ENCODE measurements around the gene CYLD.

The CYLD gene

DNA sequence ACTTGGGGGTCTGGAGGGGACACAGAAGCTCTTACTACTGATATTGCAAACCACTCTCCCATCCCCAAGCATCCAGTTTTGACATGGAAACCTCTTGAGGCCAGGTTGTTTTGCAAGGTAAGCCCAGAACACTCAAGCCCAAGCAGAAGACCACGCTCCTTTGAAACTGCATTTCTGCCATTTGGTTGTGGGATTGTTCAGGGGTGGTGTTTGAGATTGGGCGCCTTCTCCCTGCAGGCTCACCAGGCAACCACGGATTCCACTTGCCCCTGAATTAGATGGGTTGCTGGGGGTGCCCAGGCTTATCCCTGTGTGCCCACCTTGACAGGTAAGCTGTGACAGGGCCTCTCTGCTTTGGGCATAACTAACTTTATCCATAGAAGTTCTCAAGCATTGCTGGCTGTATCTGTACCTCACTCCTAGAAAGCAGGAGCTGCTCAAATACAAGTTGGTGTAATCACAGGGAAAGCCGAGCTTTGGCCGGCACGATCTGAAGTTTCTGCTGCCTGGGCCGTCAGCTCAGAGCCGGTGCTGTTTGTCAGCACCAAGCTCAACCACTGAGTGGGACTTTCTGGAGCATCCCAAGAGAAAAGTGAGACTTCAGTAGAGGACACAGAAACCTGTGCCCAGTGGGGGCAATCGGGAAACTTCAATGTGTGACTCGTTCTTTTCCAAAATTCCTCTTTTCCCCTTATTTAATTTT lies 93.6 kb downstream of the CYLD start:
- no peaks in the 10 kb centered on the region for H3K36me3 ChIP-seq (replicated peaks)
- no peaks in the 10 kb centered on the region for H3K27me3 ChIP-seq (replicated peaks)
- no peak overlapping the region for H3K4me3 ChIP-seq (ENCODE audit: low read depth, low read length)
- in situ Hi-C loops (cut with HindIII; ENCODE audit: low pct_ligation_motif_present, low sequenced_read_pairs), result no loop called here
- H3K27ac ChIP-seq, result no peak overlapping the region
- no peak for DNase-seq
- no peak for TF ChIP-seq CTCF (IDR thresholded peaks at IDR 0.05; ENCODE audit: low read depth, low read length, missing control alignments)

GRCh38 chr16:50836121-50836621 lies 94.3 kb downstream of the CYLD start:
- in situ Hi-C loops (cut with HindIII; ENCODE audit: low pct_ligation_motif_present, low sequenced_read_pairs), result no loop called here
- no peak for DNase-seq

DNA sequence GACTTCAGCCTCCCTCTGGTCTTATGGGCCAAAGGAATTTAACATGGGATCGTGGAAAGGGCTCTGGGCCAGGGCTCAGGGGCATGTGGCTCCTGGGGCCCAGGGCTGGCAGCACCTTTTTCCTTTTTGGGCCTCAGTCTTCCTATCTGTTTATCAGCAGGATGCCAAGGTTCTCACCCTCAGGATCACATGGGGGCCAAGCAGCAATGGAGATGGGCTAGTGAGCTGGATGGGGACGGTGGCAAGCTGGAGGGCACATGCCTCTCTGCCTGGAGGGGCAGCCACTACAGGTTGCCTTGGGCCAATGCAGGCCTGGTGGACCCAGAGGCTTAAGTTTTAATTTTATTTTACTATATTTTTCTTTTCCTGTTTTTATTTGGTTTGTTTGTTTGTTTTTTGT lies 95.4 kb downstream of the CYLD start:
- TF ChIP-seq CTCF (IDR thresholded peaks at IDR 0.05; ENCODE audit: low read depth, low read length, missing control alignments), result no peak
- no peak overlapping the region for H3K4me3 ChIP-seq (ENCODE audit: low read depth, low read length)
- no peak overlapping the region for H3K27ac ChIP-seq
- in situ Hi-C loops (cut with HindIII; ENCODE audit: low pct_ligation_motif_present, low sequenced_read_pairs), result no loop called here
- no peaks in the 10 kb centered on the region for H3K36me3 ChIP-seq (replicated peaks)
- DNase-seq, result no peak
- H3K27me3 ChIP-seq (replicated peaks), result no peaks in the 10 kb centered on the region

More at GRCh38 chr16:50836121-50836621, 94.3 kb downstream of the CYLD start:
- no peaks in the 10 kb centered on the region for H3K36me3 ChIP-seq (replicated peaks)
- H3K4me3 ChIP-seq (ENCODE audit: low read depth, low read length), result no peak overlapping the region
- H3K27me3 ChIP-seq (replicated peaks), result no peaks in the 10 kb centered on the region
- no peak overlapping the region for H3K27ac ChIP-seq
- no peak for TF ChIP-seq CTCF (IDR thresholded peaks at IDR 0.05; ENCODE audit: low read depth, low read length, missing control alignments)

DNA sequence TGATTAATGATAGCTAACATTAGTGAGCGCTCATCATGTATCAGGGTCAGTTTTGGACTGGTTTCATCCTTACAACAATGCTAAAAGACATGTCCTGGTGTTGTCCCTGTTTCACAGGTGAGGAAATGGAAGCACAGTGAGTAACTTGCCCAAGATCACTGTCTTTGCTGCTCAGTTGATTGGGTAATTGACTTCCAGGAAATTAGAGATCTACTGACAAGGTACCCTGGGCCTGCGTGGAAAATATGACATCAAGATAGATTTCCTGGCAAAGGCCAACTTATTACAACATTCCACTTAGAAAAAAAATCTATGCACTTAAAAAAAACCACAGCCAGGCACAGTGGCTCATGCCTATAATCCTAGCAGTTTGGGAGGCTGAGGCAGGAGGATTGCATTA lies 96.3 kb downstream of the CYLD start:
- Histone ChIP-seq H3K27me3 (replicated peaks) (no peaks in the 10 kb centered on the region), H3K36me3 (replicated peaks) (no peaks in the 10 kb centered on the region), H3K27ac (no peak overlapping the region), H3K4me3 (ENCODE audit: low read depth, low read length) (no peak overlapping the region)
- no peak for TF ChIP-seq CTCF (IDR thresholded peaks at IDR 0.05; ENCODE audit: low read depth, low read length, missing control alignments)
- no peak for DNase-seq
- in situ Hi-C loops (cut with HindIII; ENCODE audit: low pct_ligation_motif_present, low sequenced_read_pairs), result no loop called here

GRCh38 chr16:50838885-50839284 lies 97.0 kb downstream of the CYLD start:
- in situ Hi-C loops (cut with HindIII; ENCODE audit: low pct_ligation_motif_present, low sequenced_read_pairs), result no loop called here
- no peaks in the 10 kb centered on the region for H3K27me3 ChIP-seq (replicated peaks)
- no peak overlapping the region for H3K27ac ChIP-seq
- no peak for TF ChIP-seq CTCF (IDR thresholded peaks at IDR 0.05; ENCODE audit: low read depth, low read length, missing control alignments)
- no peak for DNase-seq
- no peaks in the 10 kb centered on the region for H3K36me3 ChIP-seq (replicated peaks)
- no peak overlapping the region for H3K4me3 ChIP-seq (ENCODE audit: low read depth, low read length)

DNA sequence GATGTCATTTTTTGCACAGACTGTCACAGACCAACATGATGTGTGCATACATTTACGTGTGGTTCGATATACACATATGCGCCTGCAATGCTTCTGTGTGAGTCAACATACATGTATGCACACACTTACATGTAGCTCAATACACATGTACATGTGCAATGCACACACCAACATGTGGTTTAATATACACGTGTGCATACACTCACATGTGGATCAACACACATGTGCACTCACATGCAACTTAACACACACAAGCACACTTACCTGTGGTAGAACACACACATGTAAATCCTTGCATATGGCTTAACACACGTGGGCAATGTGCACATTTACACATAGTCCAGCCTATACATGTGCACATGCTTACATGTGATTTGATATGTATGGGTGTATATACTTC lies 97.5 kb downstream of the CYLD start:
- TF ChIP-seq CTCF (IDR thresholded peaks at IDR 0.05; ENCODE audit: low read depth, low read length, missing control alignments), result no peak
- no peak overlapping the region for H3K4me3 ChIP-seq (ENCODE audit: low read depth, low read length)
- in situ Hi-C loops (cut with HindIII; ENCODE audit: low pct_ligation_motif_present, low sequenced_read_pairs), result no loop called here
- no peaks in the 10 kb centered on the region for H3K27me3 ChIP-seq (replicated peaks)
- no peak overlapping the region for H3K27ac ChIP-seq
- DNase-seq, result no peak
- H3K36me3 ChIP-seq (replicated peaks), result no peaks in the 10 kb centered on the region
